ENCODE results near the gene GADD45B.

GRCh38 chr19:2438178-2438577, 37.7 kb upstream of the GADD45B start:
- TF ChIP-seq CTCF (IDR thresholded peaks at IDR 0.05) (no peak), POLR2A (IDR thresholded peaks at IDR 0.05) (no peak), EP300 (IDR thresholded peaks at IDR 0.05) (no peak)

Measured in stomach (tissue), 4 donors.